Measurements from ENCODE around the gene PPP1R15A. TPM values are rescaled to one million over a fixed set of nuclear protein-coding genes. Genes with fewer than 3 reads are reported as not detected.
"Not testable (repeated sequence)": the region's sequence is repeated elsewhere in the genome, so short reads cannot be mapped to it uniquely, and the experiment has no call there.

The PPP1R15A gene
- total and polyA plus RNA-seq, 2 of the 8 experiments (the other 6 are each of a cell fraction or from before 2014, with no cell fraction given): 4.1 to 14.0 TPM

DNA sequence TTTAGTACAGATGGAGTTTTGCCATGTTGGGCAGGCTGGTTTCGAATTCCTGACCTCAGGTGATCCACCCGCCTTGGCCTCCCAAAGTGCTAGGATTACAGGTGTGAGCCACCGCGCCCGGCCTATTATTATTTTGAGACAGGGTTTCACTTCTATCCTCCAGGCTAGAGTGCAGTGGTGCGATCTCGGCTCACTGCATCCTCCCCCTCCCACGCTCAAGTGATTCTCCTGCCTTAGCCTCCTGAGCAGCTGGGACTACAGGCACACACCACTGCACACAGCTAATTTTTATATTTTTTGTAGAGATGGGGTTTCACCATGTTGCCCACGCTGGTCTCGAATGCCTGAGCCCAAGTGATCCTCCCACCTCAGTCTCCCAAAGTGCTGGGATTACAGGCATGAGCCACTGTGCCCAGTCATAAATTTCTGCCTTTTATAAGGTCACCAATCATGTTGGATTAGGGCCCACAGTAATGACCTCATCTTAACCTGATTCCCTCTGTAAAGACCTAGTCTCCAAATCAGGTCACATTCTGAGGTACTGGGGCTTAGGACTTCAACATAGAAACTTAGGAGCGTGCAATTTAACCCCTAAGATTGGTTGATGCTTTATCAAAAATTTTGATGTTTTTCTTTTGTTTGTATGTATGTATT is 37.3 kb downstream of the PPP1R15A start:
- H2AFZ ChIP-seq (ENCODE audit: low read length); H4K8ac ChIP-seq (ENCODE audit: extremely low read depth, insufficient read depth, low read length); H2BK20ac ChIP-seq (ENCODE audit: low read length); H2BK5ac ChIP-seq (ENCODE audit: low read depth, low read length); H3K27ac ChIP-seq (ENCODE audit: low read depth, low read length); H3K79me1 ChIP-seq (ENCODE audit: low read depth, low read length); H3K18ac ChIP-seq (ENCODE audit: extremely low read depth, low read length); H4K20me1 ChIP-seq (replicated peaks in 1 of 2; ENCODE audit: control insufficient read depth in 1 of 2, insufficient read depth in 2 of 2, low read length in 2 of 2); H3K4me1 ChIP-seq (replicated peaks in 1 of 4; ENCODE audit: control insufficient read depth in 3 of 4, insufficient read depth in 4 of 4, low read length in 3 of 4); H3K56ac ChIP-seq (replicated peaks; ENCODE audit: insufficient read length, low read depth, low read length); H3K9me3 ChIP-seq (ENCODE audit: insufficient read depth in 2 of 2, low read depth in 1 of 2, low read length in 1 of 2); FAIRE-seq; H4K91ac ChIP-seq (replicated peaks; ENCODE audit: insufficient read length, low read length); H2BK12ac ChIP-seq (ENCODE audit: low read depth, low read length); H2AK5ac ChIP-seq (ENCODE audit: low read depth, low read length); H3K23ac ChIP-seq (ENCODE audit: insufficient read length); H3K27me3 ChIP-seq (replicated peaks in 1 of 4; ENCODE audit: control insufficient read depth in 3 of 4, extremely low read depth in 1 of 4, insufficient read depth in 3 of 4, low read length in 3 of 4); DNase-seq (ENCODE audit: low read depth in 1 of 2, low spot score in 2 of 2); H3K9ac ChIP-seq (replicated peaks in 1 of 4; ENCODE audit: extremely low read depth in 1 of 4, low read depth in 3 of 4, low read length in 3 of 4); H4K5ac ChIP-seq (ENCODE audit: insufficient read length, low read depth, low read length); H3K4me2 ChIP-seq (ENCODE audit: insufficient read depth in 1 of 2, low read depth in 2 of 2, low read length in 2 of 2); H3K4me3 ChIP-seq (ENCODE audit: extremely low read depth in 1 of 4, insufficient read depth in 2 of 4, low read depth in 3 of 4, low read length in 4 of 4); H3K23me2 ChIP-seq (ENCODE audit: low read depth, low read length); H3K4ac ChIP-seq (replicated peaks; ENCODE audit: insufficient read length, low read depth, low read length); H3K14ac ChIP-seq (ENCODE audit: insufficient read length); H3K79me2 ChIP-seq (ENCODE audit: control insufficient read depth in 1 of 2, insufficient read depth in 2 of 2, low read length in 2 of 2); H2BK120ac ChIP-seq (replicated peaks; ENCODE audit: low read depth, low read length); H2BK15ac ChIP-seq (ENCODE audit: low read length): not testable (repeated sequence)
- H3K36me3 ChIP-seq (ENCODE audit: control insufficient read depth in 2 of 4, insufficient read depth in 4 of 4, low read length in 3 of 4): peaks cover 18 to 63% (median 39%) of the 10 kb centered on the region in 4 experiments
- CTCF ChIA-PET (ENCODE audit: partially characterized antibody): interaction anchor here (1.2 to 1.3 kb wide), 2 partner anchors 10 to 14 kb away, joined by 3 read pairs; no protein-coding TSS in a partner anchor
- POLR2A ChIA-PET (ENCODE audit: partially characterized antibody): interaction anchor here (0.6 kb wide), 1 partner anchor 36 kb away, joined by 5 read pairs; no protein-coding TSS in a partner anchor
- WGBS, 2 experiments (ENCODE audit: extremely low coverage in 1 of 2, insufficient coverage in 1 of 2, insufficient read length in 1 of 2, insufficient replicate concordance in 2 of 2, low coverage in 1 of 2, low lambda C conversion rate in 2 of 2, missing lambda C conversion rate in 1 of 2): 96% methylated on average over 9 of the region's 11 CpGs; no CpG with 5 or more reads in 1 of the 2 experiments

Measured in H1 (cell line).